A549 (cell line): Measurements from ENCODE around the gene TMEM106C. TPM values are rescaled to one million over a fixed set of nuclear protein-coding genes. Genes with fewer than 3 reads are reported as not detected.
"Not testable (repeated sequence)": the region's sequence is repeated elsewhere in the genome, so short reads cannot be mapped to it uniquely, and the experiment has no call there.

Source experiments
- ATAC-seq, 2 experiments: fragments of 200-7000 bp in 1 of 2; fragments of >200 bp in 1 of 2; cut with Nextera tagmentation in 1 of 2; cut with Tn5 transposase in 1 of 2; 3 replicates each; pipeline versions ENCODE4 v1.8.0 to v1.9.1; 2018 to 2020; ENCODE audit warnings: mild to moderate bottlenecking in 1 of 2, moderate library complexity in 1 of 2
- CTCF ChIA-PET: fragments of 300-600 bp; sonication (Branson Sonifier 250); formaldehyde crosslinking; extraction: SDS; loops from one replicate; lab custom pipeline; 2021; ENCODE audit warnings: antibody characterized with exemption, inconsistent platforms; lab: Yijun Ruan, JAX
- POLR2A ChIA-PET: fragments of 350-600 bp; formaldehyde crosslinking; extraction: SDS; loops from one replicate; lab custom pipeline; 2021; ENCODE audit warnings: antibody characterized with exemption, inconsistent platforms; lab: Yijun Ruan, JAX
- DNase-seq, 2 experiments: peaks; one replicate each; pipeline versions ENCODE4 v3.0.0 to v3.0.0-alpha.2; 2011 to 2016; ENCODE audit warnings: low read depth in 1 of 2, low spot score in 1 of 2
- FAIRE-seq: peaks from 2 replicates; lab custom pipeline; 2011; peaks lifted over from hg19 to GRCh38; lab: Jason Lieb, UNC
- H3K27ac ChIP-seq, 2 experiments: fragments of >200 bp; sonication (Bioruptor Twin); formaldehyde crosslinking; 3 replicates each; pipeline ENCODE4 v1.5.1; 2016 to 2017
- H3K4me1 ChIP-seq: fragments of >200 bp; sonication (Bioruptor Twin); formaldehyde crosslinking; 3 replicates; pipeline ENCODE4 v1.6.1; 2016
- H3K4me2 ChIP-seq: fragments of >200 bp; sonication (Bioruptor Twin); formaldehyde crosslinking; 3 replicates; pipeline ENCODE4 v1.6.1; 2016
- H3K4me3 ChIP-seq: fragments of >200 bp; sonication (Bioruptor Twin); formaldehyde crosslinking; 3 replicates; pipeline ENCODE4 v1.5.1; 2016
- H3K9me3 ChIP-seq: fragments of >200 bp; sonication (Bioruptor Twin); formaldehyde crosslinking; 3 replicates; pipeline ENCODE4 v1.6.1; 2016
- BCL3 ChIP-seq: fragments of >200 bp; sonication (Bioruptor Twin); formaldehyde crosslinking; IDR thresholded peaks from 3 replicates; pipeline ENCODE4 v1.6.1; 2016
- CBX2 ChIP-seq: fragments of 200-600 bp; sonication (generic); IDR thresholded peaks from 2 replicates; pipeline ENCODE4 v1.6.1; 2016; ENCODE audit warnings: low read depth, mild to moderate bottlenecking, borderline replicate concordance
- CEBPB ChIP-seq, 2 experiments: fragments of >200 bp in 1 of 2; sonication (Bioruptor Twin) in 1 of 2; formaldehyde crosslinking in 1 of 2; IDR thresholded peaks; 2 replicates each; pipeline ENCODE4 v1.6.1; 2012 to 2016
- CHD4 ChIP-seq: fragments of 200-600 bp; sonication (generic); IDR thresholded peaks from 2 replicates; pipeline ENCODE4 v1.6.1; 2016; ENCODE audit warnings: antibody characterized with exemption, mild to moderate bottlenecking, borderline replicate concordance
- ELK1 ChIP-seq: fragments of 150-350 bp; IDR thresholded peaks from 2 replicates; pipeline ENCODE4 v1.6.1; 2014; ENCODE audit warnings: low read depth, mild to moderate bottlenecking, low read length
- FOSL2 ChIP-seq, 2 experiments: fragments of 450-650 bp in 1 of 2; fragments of >200 bp in 1 of 2; sonication (Bioruptor Twin) in 1 of 2; formaldehyde crosslinking; IDR thresholded peaks; 2 replicates each; pipeline versions ENCODE4 v1.5.0 to v1.6.1; 2016 to 2020; ENCODE audit warnings: mild to moderate bottlenecking in 1 of 2, moderate library complexity in 1 of 2
- FOXS1 ChIP-seq: fragments of 250-450 bp; sonication (Bioruptor Pico); IDR thresholded peaks from 2 replicates; pipeline ENCODE4 v1.5.0; 2020; ENCODE audit warnings: mild to moderate bottlenecking, moderate library complexity
- HES2 ChIP-seq: fragments of >200 bp; sonication (Bioruptor Twin); formaldehyde crosslinking; IDR thresholded peaks from 2 replicates; pipeline ENCODE4 v1.6.1; 2016
- HMGXB4 ChIP-seq: fragments of 250-450 bp; sonication (Bioruptor Pico); IDR thresholded peaks from 2 replicates; pipeline ENCODE4 v1.5.0; 2021; ENCODE audit warnings: mild to moderate bottlenecking, moderate library complexity, borderline replicate concordance
- KDM1A ChIP-seq: fragments of 200-600 bp; sonication (generic); IDR thresholded peaks from 2 replicates; pipeline ENCODE4 v1.6.1; 2016; ENCODE audit warnings: low read depth, mild to moderate bottlenecking
- NPAS2 ChIP-seq: fragments of 250-450 bp; sonication (Bioruptor Pico); IDR thresholded peaks from 2 replicates; pipeline ENCODE4 v1.8.0; 2022; ENCODE audit warnings: mild to moderate bottlenecking, moderate library complexity, borderline replicate concordance
- POLR2A ChIP-seq: IDR thresholded peaks from 2 replicates; pipeline ENCODE4 v1.6.1; 2012; ENCODE audit warnings: mild to moderate bottlenecking, low read length
- RAD21 ChIP-seq, 2 experiments: fragments of >200 bp in 1 of 2; sonication (Bioruptor Twin) in 1 of 2; formaldehyde crosslinking in 1 of 2; IDR thresholded peaks in 1 of 2; conservative IDR thresholded peaks in 1 of 2; 2 replicates in 1 of 2; 3 replicates in 1 of 2; pipeline ENCODE4 v1.6.1; 2012 to 2018; ENCODE audit warnings: inconsistent platforms in 1 of 2
- RFX5 ChIP-seq: fragments of 450-650 bp; IDR thresholded peaks from 2 replicates; pipeline ENCODE4 v1.7.1; 2014; ENCODE audit warnings: antibody characterized with exemption, mild to moderate bottlenecking, moderate library complexity
- WGBS: methylation state at CpG from one replicate; pipeline ENCODE4 v1.1.6; 2017; ENCODE audit errors: missing lambda C conversion rate; 5-methylcytosine and 5-hydroxymethylcytosine counted together
- polyA plus RNA-seq, 4 experiments: library from polyadenylated mRNA; depleted of rRNA in 3 of 4; stranded (reverse); fragments of >200 nt; fragmentation: RNase III in 1 of 4; extraction: RNeasy Plus Mini Kit Qiagen cat#74134 plus additional on column Dnase treatment in 1 of 4; gene quantifications; 2 replicates in 3 of 4; 3 replicates in 1 of 4; pipeline ENCODE4 v1.2.3, GENCODE V29; 2011 to 2017
- TF ChIP-seq, protein P1 (sequence below): fragments of 200-600 bp; sonication (generic); IDR thresholded peaks from 2 replicates; pipeline ENCODE4 v1.6.1; 2016; ENCODE audit warnings: antibody characterized with exemption, mild to moderate bottlenecking, moderate library complexity

Gene TMEM106C
- polyA plus RNA-seq, 2 of the 4 experiments (the other 2 are of a cell fraction), result 166 to 236 TPM

GRCh38 chr12:47955059-47955458 lies 8.3 kb upstream of the TMEM106C start:
- 43% methylated on average over 3 of the region's 3 CpGs for WGBS
- Histone ChIP-seq H3K4me2 (no peak overlapping the region), H3K4me1 (no peaks in the 10 kb centered on the region), H3K4me3 (no peak overlapping the region), H3K27ac (no peak overlapping the region)
- FAIRE-seq, result no peak
- DNase-seq, result no peak
- ATAC-seq, result no peak
- no peak for TF ChIP-seq BCL3
- no peak for TF ChIP-seq FOSL2 (IDR thresholded peaks at IDR 0.05)
- TF ChIP-seq FOSL2 (CRISPR knock-in tag; IDR thresholded peaks at IDR 0.05), result no peak
- TF ChIP-seq NPAS2, result no peak
- TF ChIP-seq RAD21 (conservative IDR thresholded peaks at IDR 0.05 in 1 of 2, IDR thresholded peaks at IDR 0.05 in 1 of 2), result no peak
- no peak for TF ChIP-seq CBX2
- TF ChIP-seq, protein P1, sequence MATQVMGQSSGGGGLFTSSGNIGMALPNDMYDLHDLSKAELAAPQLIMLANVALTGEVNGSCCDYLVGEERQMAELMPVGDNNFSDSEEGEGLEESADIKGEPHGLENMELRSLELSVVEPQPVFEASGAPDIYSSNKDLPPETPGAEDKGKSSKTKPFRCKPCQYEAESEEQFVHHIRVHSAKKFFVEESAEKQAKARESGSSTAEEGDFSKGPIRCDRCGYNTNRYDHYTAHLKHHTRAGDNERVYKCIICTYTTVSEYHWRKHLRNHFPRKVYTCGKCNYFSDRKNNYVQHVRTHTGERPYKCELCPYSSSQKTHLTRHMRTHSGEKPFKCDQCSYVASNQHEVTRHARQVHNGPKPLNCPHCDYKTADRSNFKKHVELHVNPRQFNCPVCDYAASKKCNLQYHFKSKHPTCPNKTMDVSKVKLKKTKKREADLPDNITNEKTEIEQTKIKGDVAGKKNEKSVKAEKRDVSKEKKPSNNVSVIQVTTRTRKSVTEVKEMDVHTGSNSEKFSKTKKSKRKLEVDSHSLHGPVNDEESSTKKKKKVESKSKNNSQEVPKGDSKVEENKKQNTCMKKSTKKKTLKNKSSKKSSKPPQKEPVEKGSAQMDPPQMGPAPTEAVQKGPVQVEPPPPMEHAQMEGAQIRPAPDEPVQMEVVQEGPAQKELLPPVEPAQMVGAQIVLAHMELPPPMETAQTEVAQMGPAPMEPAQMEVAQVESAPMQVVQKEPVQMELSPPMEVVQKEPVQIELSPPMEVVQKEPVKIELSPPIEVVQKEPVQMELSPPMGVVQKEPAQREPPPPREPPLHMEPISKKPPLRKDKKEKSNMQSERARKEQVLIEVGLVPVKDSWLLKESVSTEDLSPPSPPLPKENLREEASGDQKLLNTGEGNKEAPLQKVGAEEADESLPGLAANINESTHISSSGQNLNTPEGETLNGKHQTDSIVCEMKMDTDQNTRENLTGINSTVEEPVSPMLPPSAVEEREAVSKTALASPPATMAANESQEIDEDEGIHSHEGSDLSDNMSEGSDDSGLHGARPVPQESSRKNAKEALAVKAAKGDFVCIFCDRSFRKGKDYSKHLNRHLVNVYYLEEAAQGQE, result no peak
- TF ChIP-seq KDM1A, result no peak
- TF ChIP-seq HMGXB4, result no peak
- TF ChIP-seq, all 56 proteins: peak for 0
- CTCF ChIA-PET, result interaction anchor here (4.2 kb wide), 1 partner anchor 8 kb away, joined by 30 read pairs; the partner anchor contains the start of gene TMEM106C
- peaks cover 22% of the 10 kb centered on the region for H3K9me3 ChIP-seq
- POLR2A ChIA-PET, result no interaction called here

- 0% methylated on average over 1 of the region's 1 CpG for WGBS
- ATAC-seq, FAIRE-seq, H3K27ac ChIP-seq, POLR2A ChIA-PET, H3K4me1 ChIP-seq, DNase-seq, H3K4me2 ChIP-seq, H3K4me3 ChIP-seq: not testable (repeated sequence)
- peaks cover 22% of the 10 kb centered on the region for H3K9me3 ChIP-seq
- CTCF ChIA-PET, result interaction anchor here (0.6 to 1.8 kb wide), 4 partner anchors 8 to 152 kb away, joined by 3 to 10 read pairs (median 4); partner anchors contain the start of gene VDR
These were observed 5.7 kb upstream of the TMEM106C start for GRCh38 chr12:47957671-47958070.

DNA sequence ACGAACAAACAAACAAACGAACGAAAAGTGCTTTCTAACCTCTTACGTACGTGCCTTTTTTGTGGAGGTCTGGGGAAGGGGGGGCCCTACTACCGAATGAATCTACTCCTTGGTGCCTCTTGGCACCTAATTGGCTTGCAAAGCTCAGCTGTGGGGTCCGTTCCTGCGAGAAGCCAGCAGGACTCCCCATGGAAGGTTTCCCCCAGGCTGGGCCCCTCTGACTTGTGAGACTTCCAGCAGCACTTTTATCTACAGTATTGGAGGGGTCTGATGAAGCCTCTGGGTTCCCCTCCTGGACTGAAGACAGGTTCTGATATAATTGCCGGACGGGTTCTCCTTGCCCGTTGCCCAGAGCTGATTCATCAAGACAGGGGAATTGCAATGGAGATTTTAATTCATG lies 1.2 kb upstream of the TMEM106C start:
- DNase-seq, result no peak
- no peak overlapping the region for H3K4me3 ChIP-seq
- no peak for FAIRE-seq
- CTCF ChIA-PET, result interaction anchor here (0.8 to 4.0 kb wide), 13 partner anchors 9 to 656 kb away, joined by 3 to 30 read pairs (median 5); no protein-coding TSS in a partner anchor
- no peak for TF ChIP-seq FOXS1 (CRISPR knock-in tag)
- no peak for TF ChIP-seq HES2
- no peak for TF ChIP-seq RFX5
- TF ChIP-seq POLR2A, result no peak
- no peak for TF ChIP-seq ELK1
- TF ChIP-seq CHD4, result no peak
- TF ChIP-seq CEBPB (IDR thresholded peaks at IDR 0.05), result no peak
- TF ChIP-seq, all 56 proteins: peak for 0
- Histone ChIP-seq H3K4me2 (no peak overlapping the region), H3K27ac (no peak overlapping the region), H3K9me3 (peaks cover 22% of the 10 kb centered on the region), H3K4me1 (peaks cover 4% of the 10 kb centered on the region; the same call in 1 of the 3 replicates)
- no peak for ATAC-seq
- POLR2A ChIA-PET, result interaction anchor here (0.6 kb wide), 1 partner anchor 11 kb away, joined by 3 read pairs; no protein-coding TSS in a partner anchor
- 72% methylated on average over 11 of the region's 11 CpGs for WGBS
